SU-DHL-6 (cell line): ENCODE results near the gene CCL21.

Experiments
- H2AFZ ChIP-seq: fragments of 200-600 bp; sonication (generic); 2 replicates; pipeline ENCODE4 v1.6.1; 2014; ENCODE audit warnings: low read depth, mild to moderate bottlenecking, moderate library complexity, mixed read lengths, antibody characterized with exemption, low read length; ENCODE audit not compliant: severe bottlenecking
- H3F3A ChIP-seq: fragments of 200-600 bp; shearing (Covaris generic); 2 replicates; pipeline ENCODE4 v1.6.0; 2016; ENCODE audit warnings: antibody characterized with exemption, mild to moderate bottlenecking; ENCODE audit not compliant: insufficient read depth
- H3K27ac ChIP-seq: fragments of 200-600 bp; sonication (generic); 2 replicates; pipeline ENCODE4 v1.5.1; 2016; ENCODE audit warnings: low read depth, mild to moderate bottlenecking, low read length, moderate library complexity, mixed read lengths
- H3K27me3 ChIP-seq: fragments of 200-600 bp; sonication (generic), shearing (Covaris generic); 2 replicates; pipeline ENCODE4 v1.6.0; 2014; ENCODE audit warnings: mild to moderate bottlenecking, low read length
- H3K36me3 ChIP-seq: fragments of 200-600 bp; sonication (generic); 2 replicates; pipeline ENCODE4 v1.6.1; 2014; ENCODE audit warnings: mild to moderate bottlenecking, low read length, mixed read lengths
- H3K4me2 ChIP-seq: fragments of 300-600, 200-600 bp; shearing (Covaris generic), sonication (generic); 2 replicates; pipeline ENCODE4 v1.6.0; 2014; ENCODE audit warnings: low read length, low read depth, mild to moderate bottlenecking; ENCODE audit not compliant: poor library complexity, severe bottlenecking
- H3K4me3 ChIP-seq: fragments of 200-600 bp; sonication (generic); 2 replicates; pipeline ENCODE4 v1.5.1; 2014; ENCODE audit warnings: antibody characterized with exemption, low read length, mild to moderate bottlenecking, mixed read lengths; ENCODE audit not compliant: insufficient read depth, poor library complexity, severe bottlenecking
- H3K79me2 ChIP-seq: fragments of 200-600 bp; sonication (generic); 2 replicates; pipeline ENCODE4 v1.6.1; 2014; ENCODE audit warnings: mild to moderate bottlenecking, low read length, moderate library complexity; ENCODE audit not compliant: insufficient read depth
- H3K9ac ChIP-seq: fragments of 200-600 bp; sonication (generic); 2 replicates; pipeline ENCODE4 v1.7.0; 2014; ENCODE audit warnings: mild to moderate bottlenecking, low read length
- H3K9me2 ChIP-seq: fragments of 200-600 bp; sonication (generic); replicated peaks from 2 replicates; pipeline ENCODE4 v1.6.1; 2014; ENCODE audit warnings: low read length; ENCODE audit not compliant: insufficient read depth
- H3K9me3 ChIP-seq: fragments of 200-600 bp; sonication (generic); 2 replicates; pipeline ENCODE4 v1.6.1; 2014; ENCODE audit warnings: low read length, mixed read lengths; ENCODE audit not compliant: insufficient read depth
- H4K20me1 ChIP-seq: fragments of 200-600 bp; sonication (generic); 2 replicates; pipeline ENCODE4 v1.6.1; 2014; ENCODE audit warnings: low read depth, mild to moderate bottlenecking, antibody characterized with exemption, low read length, moderate library complexity, mixed read lengths
- EZH2phosphoT487 ChIP-seq: fragments of 200-600 bp; sonication (generic), shearing (Covaris generic); conservative IDR thresholded peaks from 2 replicates; pipeline ENCODE4 v1.6.1; 2018; ENCODE audit warnings: mild to moderate bottlenecking, antibody characterized with exemption, low read length, moderate library complexity, mixed read lengths
- TF ChIP-seq, protein P1 (sequence below): fragments of 200-600 bp; sonication (generic); IDR thresholded peaks from one replicate; pipeline ENCODE4 v1.5.1; 2017; ENCODE audit warnings: antibody characterized with exemption, mild to moderate bottlenecking, low read length, moderate library complexity; ENCODE audit not compliant: insufficient read depth, poor library complexity, severe bottlenecking

Gene CCL21

DNA sequence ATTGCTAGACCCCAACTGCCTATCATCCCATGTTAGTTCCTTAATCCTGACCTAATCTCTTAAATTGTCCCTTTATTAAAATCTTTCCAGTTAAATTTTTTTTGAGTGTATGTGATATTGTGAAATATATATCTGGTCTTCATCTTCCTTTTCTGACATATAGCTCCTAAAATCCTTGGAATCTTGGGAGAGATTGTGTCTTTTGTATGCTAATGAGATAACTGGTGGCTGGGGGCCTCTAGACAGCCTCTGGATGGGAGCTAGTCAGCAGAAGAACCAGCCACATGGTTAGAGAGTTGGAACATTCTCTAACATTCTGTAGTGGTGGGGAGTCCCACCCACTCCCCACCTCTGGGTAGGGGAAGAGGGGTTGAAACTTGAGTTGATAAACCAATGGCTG is 15.1 kb downstream of the CCL21 start:
- H3K9me2 ChIP-seq = no peaks in the 10 kb centered on the region
- H3K27me3 ChIP-seq = no peaks in the 10 kb centered on the region
- H2AFZ ChIP-seq = no peak overlapping the region
- no peaks in the 10 kb centered on the region for H3K9me3 ChIP-seq
- TF ChIP-seq, protein P1, sequence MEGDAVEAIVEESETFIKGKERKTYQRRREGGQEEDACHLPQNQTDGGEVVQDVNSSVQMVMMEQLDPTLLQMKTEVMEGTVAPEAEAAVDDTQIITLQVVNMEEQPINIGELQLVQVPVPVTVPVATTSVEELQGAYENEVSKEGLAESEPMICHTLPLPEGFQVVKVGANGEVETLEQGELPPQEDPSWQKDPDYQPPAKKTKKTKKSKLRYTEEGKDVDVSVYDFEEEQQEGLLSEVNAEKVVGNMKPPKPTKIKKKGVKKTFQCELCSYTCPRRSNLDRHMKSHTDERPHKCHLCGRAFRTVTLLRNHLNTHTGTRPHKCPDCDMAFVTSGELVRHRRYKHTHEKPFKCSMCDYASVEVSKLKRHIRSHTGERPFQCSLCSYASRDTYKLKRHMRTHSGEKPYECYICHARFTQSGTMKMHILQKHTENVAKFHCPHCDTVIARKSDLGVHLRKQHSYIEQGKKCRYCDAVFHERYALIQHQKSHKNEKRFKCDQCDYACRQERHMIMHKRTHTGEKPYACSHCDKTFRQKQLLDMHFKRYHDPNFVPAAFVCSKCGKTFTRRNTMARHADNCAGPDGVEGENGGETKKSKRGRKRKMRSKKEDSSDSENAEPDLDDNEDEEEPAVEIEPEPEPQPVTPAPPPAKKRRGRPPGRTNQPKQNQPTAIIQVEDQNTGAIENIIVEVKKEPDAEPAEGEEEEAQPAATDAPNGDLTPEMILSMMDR = no peak
- no peak for TF ChIP-seq EZH2phosphoT487
- no peak overlapping the region for H3K4me2 ChIP-seq
- H3K79me2 ChIP-seq = no peaks in the 10 kb centered on the region
- H3F3A ChIP-seq = no peaks in the 10 kb centered on the region
- no peak overlapping the region for H3K4me3 ChIP-seq
- H3K36me3 ChIP-seq = no peaks in the 10 kb centered on the region
- H3K27ac ChIP-seq = no peak overlapping the region
- H3K9ac ChIP-seq = no peak overlapping the region
- no peaks in the 10 kb centered on the region for H4K20me1 ChIP-seq

DNA sequence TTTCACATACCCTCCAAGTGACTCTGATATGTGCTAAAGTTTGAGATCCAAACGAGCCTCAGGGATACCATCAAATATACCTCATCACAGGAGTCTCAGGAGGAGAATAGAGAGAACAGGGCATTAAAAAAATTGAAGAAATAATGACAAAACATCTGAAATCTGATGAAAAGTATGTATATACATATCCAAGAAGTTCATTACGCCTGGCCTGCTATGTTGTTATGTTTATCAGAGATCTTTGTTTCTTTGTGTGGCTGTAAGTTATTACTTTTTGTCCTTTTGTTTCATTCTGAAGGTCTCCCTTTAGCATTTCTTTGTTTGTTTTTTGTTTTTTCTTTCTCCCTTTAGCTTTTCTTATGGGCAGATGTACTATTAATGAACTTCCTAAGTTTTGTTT is 16.4 kb downstream of the CCL21 start:
- Histone ChIP-seq H3F3A (no peaks in the 10 kb centered on the region), H3K9me3 (no peaks in the 10 kb centered on the region), H3K27ac (no peak overlapping the region), H3K36me3 (no peaks in the 10 kb centered on the region), H4K20me1 (no peaks in the 10 kb centered on the region), H3K4me2 (no peak overlapping the region), H3K27me3 (no peaks in the 10 kb centered on the region), H2AFZ (no peak overlapping the region), H3K9me2 (no peaks in the 10 kb centered on the region), H3K9ac (no peak overlapping the region), H3K4me3 (no peak overlapping the region), H3K79me2 (no peaks in the 10 kb centered on the region)
- TF ChIP-seq, protein P1 = no peak
- no peak for TF ChIP-seq EZH2phosphoT487

DNA sequence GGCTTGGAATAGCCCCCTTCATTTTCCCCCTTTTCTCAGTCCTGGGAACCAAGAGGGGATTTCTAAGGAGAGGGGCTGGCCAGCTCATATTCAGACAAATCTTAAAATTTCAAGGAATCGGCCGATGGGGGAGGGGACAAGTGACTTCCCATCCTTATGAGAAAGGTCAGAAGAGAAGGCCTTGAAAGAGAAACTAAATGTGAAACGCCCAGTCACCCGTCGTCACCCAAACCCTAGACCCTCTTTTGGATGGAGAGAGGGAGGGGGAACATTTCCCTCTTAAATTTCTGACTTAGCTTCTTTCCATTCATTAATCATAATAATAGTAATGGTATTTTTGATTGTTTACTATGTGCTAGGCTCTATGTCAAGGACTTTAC is 18.0 kb downstream of the CCL21 start:
- Histone ChIP-seq H3K4me2 (no peak overlapping the region), H3K4me3 (no peak overlapping the region), H3K27ac (no peak overlapping the region), H3K9me3 (no peaks in the 10 kb centered on the region), H3K27me3 (no peaks in the 10 kb centered on the region), H3K9me2 (no peaks in the 10 kb centered on the region), H2AFZ (no peak overlapping the region), H3K9ac (no peak overlapping the region), H3K36me3 (no peaks in the 10 kb centered on the region), H3K79me2 (no peaks in the 10 kb centered on the region), H4K20me1 (no peaks in the 10 kb centered on the region), H3F3A (no peaks in the 10 kb centered on the region)
- TF ChIP-seq, protein P1 = no peak
- TF ChIP-seq EZH2phosphoT487 = no peak
